HG02943 (cell line): ENCODE results near the gene LGMN.
"Not testable (repeated sequence)": the region's sequence is repeated elsewhere in the genome, so short reads cannot be mapped to it uniquely, and the experiment has no call there.

Experiments used
- ATAC-seq: cut with Tn5 transposase; IDR thresholded peaks from one replicate; pipeline ENCODE4 v1.9.1; 2021; ENCODE audit warnings: mild to moderate bottlenecking, low read depth, moderate library complexity; ENCODE audit not compliant: unreplicated experiment

The LGMN gene

DNA sequence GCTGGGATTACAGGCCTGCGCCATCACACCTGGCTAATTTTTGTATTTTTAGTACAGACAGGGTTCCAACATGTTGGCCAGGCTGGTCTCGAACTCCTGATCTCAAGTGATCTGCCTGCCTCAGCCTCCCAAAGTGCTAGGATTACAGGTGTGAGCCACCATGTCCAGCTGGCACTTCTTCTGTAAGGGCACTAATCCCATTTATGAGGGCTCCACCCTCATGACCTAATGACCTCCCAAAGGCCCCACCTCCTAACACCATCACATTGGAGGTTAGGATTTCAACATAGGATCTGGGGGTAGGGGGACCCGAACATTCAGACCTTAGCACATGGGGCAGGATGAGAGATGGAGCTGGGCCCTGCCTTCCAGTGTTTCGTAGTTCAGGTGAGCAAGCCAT lies 68.1 kb downstream of the LGMN start:
- ATAC-seq = not testable (repeated sequence)

DNA sequence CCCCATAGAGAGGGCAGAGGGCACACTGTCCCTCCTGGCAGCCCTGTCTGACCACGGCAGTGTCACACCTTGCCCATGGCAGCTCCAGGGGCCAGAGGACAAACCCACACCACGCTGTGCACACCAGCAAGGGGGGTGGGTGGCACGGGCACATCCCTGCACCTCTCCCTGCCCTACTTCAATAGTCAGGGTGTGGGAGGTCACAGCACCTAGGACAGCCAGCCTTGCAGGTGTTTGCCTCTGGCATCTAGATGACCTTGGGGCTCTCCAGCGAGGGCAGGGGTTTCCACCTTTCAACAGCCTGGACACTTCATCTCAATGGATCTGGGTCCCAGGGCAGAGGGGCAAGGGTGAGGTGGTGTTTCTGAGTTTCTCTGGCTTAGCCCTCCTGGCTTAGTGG lies 69.2 kb downstream of the LGMN start:
- ATAC-seq = no peak

DNA sequence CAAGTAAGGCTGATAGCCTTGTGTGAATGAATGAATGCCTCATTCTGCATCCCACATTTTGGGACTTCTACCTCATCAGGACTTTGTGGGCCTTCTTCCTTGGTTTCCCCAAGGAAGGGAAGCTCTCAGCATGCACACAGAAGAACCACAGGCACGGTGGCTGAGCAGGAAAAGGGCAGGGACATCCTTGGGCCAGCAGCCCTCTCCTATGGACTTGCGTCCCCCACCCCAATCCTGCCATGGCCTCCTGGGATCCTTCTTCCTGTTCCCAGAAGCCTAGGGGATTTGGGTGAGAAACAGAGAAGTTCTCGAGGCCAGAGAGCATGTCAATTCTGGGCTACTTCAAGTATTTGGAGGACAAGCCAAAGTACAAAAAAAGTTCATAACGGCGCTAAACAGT lies 69.7 kb downstream of the LGMN start:
- no peak for ATAC-seq

DNA sequence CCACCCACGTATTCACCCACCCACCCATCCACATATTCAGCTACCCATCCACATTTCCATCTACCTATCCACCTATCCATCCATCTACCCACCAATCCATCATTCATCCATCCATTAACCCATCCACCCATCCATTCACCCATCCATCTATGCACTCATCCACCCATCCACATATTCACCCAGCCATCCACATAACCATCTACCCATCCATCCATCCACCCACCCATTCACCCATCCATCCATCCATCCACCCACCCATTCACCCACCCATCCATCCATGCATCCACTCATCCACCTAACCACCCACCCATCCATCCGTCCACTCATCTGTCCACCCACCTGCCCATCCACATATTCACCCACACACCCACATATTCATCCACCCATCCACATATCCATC lies 70.5 kb downstream of the LGMN start:
- ATAC-seq = no peak

DNA sequence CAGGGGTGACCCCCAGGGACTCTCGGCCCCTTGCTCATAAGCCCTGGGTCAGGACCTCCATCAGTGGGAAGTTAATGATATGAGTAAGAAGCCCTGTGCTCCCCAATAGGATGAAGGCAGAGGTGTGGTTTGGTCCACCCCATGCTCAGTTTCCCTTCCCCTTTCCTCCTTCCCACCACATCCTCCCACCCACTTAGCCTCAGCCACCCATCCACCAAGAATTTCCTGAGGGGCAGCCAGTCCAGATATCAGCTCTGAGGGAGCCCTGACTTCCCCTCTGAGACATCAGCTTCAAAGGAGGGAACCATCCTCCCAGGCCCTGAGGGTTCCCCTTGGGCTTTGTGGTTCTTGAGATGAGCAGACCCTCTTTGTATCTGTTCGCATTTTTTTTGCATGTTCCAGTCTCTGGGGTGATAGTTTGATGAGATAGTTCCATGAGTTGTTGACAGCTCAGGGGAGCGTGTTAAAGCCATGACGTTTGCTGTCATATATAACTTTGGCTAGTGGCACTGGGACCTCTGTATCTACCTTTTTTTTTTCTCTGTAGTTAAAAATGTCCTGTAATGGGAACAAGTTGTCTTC lies 71.2 kb downstream of the LGMN start:
- peak; percentile 58 for ATAC-seq

DNA sequence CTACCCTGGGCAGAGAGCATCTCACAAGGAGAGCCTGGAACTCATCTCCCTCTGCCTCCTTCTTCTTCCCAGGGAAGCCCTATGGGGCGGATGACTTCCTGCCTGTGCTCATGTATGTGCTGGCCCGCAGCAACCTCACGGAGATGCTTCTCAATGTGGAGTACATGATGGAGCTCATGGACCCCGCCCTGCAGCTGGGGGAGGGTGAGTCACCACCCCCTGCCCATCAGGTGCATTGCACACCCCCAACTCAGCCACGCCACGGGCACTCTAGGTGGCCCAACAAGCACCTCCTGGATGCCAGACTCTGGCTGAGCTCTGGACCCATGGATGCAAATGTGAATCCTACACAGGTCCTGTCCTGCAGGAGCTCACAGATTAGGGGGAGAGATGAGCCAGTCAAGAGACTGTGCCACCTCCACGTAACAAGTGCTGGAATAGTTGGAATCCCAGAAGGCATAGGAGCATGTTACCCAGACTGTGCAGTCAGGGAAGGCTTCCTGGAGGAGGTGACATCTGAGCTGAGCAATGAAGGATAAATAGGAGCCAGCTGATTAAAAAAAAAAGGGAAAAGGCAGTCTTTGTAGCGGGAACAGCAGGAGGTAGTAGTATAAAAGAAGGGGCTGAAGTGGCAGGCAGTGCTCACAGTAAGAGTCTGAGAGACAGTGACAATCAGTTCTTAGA lies 71.9 kb downstream of the LGMN start:
- no peak for ATAC-seq

DNA sequence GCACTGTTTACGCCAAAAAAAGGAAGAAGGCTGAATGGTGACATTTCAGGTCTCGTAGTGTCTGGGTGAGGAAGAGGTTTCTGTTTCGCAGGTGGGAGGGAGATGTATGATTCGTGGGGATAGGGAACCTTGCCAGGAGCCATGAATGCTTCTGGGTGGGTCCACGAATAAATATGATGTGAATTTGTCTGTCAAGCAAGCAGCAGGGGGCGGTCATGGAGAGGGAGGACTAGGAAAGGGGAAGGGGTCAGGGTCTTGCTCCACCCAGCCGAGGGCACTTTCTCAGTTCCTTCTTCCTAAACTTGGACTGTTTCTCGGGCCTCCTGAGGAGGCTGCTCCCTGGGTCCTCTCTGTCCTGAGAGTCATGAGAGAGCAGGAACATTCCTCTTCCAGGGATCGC lies 72.5 kb downstream of the LGMN start:
- no peak for ATAC-seq

DNA sequence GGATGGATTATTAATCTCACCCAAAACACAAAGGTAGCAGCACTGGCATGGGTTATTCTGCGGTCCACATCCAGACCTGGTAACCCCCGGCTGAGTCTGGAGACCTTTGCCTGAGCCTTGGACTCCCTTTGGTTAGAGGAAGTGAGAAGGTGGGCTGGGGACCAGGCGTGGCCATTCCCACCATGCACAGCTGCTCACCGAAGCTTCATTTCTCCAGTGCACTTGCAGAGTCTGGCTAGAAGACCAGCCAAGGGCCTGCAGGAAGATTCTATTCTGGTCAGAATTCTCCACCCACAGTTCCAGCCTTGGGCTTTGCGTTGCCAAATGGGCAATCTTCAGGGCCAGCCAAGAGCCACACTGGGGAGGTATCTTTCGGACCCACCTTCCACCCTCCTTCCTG lies 73.0 kb downstream of the LGMN start:
- no peak for ATAC-seq

DNA sequence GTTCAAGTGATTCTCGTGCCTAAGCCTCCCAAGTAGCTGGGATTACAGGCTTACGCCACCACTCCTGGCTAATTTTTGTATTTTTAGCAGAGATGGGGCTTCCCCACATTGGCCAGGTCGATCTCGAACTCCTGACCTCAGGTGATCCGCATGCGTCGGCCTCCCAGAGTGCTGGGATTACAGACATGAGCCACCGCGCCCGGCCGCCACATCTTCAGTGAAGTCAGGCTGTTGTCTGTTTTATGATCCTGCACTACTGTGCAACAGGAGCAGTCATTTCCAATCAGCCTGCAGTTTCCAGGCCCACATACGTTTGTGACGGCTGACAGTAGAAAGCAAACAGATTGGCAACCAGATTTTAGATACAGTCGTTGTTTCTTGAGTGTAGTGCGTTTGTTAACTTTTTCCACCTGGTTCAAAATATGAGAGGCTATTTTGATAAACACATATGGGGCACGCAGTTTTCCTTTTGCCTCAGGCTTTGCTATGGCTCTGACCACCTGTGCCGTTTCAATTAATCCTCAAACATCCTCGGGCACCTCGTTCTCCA lies 74.8 kb downstream of the LGMN start:
- no peak for ATAC-seq

DNA sequence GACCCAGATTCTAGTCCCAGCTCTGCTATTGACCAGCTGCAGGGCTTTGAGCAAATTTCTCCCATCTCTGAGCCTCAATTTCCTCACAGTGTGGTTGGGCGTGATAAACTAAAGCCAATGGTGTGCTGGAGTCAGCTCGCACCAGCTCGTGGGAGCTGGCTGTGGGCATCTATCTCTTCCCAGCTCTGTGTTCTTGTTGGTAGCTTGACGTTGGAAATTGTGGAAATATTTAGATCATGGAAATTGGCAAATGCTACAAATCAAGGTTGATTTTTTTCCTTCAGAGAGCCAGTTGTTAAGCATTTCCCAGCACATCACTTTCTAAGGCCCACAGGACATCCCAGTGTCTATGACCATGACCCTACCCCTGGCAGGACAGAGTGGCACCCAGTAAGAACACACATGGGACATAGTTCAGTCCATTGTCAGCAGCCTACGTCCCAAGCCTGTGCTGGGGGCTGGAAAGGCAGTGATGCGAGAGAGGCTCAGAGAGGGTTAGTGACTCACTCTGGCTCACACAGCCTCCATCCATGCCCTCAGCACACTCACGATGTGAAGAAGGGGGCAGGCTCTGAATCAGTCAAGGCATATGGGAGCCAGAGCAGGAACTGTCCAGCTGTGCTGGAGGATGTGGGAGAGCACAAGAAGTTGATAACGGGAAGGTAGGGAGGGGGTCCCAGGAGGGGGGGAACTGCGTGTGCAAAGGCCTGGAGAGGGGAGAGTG lies 77.6 kb downstream of the LGMN start:
- no peak for ATAC-seq

DNA sequence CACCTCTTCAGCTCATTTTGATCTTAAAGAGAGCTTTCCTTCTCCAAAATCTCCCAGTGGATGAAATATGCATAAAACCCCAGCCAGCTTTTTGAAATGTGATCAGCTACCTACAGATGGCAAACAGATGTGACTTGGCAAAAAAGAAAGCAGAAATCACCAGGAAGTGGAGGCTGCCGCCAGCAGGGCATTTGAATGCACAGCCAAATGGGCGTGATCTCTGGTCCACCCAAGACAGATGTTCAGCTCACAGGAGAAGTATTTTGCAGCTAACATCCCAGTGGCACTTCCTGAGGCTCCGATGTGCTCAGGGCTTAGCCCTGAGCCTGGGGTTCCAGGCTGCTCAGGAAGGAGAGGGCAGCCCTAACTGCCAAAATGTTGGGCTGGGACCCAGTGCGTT lies 78.3 kb downstream of the LGMN start:
- no peak for ATAC-seq

DNA sequence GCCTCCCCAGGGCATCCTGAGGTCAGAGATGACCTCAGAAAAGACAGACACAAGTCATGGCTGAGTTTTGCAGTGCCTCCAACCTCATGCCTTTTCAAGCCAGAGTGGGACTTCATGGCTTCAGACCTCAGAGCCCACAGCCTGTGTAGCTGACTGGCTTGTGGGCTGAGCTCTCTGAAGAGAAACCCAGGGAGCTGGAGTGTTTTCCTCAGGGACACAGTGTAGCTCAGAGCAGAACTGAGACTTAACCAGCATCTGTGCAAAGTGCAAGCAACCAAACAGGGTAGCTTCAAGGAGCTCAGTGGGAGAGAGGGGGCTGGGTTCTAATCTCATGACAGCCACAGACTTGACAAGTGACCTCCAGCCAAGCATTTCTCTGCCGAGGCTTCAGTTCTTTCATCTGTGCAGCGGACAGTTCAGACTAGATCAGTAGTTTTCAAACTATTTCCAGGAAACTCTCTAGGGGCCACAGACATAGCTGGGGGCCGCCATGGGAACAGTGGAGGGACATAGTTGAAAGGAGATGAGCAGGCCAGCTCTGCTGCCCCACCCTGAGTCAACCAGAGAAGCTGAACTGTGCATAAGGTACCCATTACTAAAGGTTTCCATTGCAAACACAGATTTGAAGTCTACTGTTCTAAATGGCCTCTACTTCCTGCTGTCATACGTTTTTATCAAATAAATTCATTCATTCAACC lies 80.0 kb downstream of the LGMN start:
- no peak for ATAC-seq

DNA sequence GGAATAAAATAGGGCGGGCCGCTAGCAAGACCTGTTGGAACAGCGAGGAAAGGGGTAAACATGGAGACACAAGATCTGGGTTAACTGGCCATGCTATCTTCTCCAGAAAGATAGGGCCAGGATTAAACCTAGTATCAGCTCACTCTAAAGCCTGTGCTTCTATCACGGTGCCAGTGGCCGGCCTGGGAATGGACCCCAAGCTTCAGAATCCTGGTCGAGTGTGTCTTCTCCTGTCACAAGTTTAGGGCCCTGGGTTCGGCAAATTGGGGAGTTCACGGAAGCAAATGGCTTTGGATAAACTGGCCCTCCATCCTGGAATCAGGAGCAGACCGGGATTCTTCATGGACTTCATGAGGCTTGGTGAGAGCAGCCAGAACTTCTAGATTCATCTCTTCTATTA lies 82.2 kb downstream of the LGMN start:
- no peak for ATAC-seq

DNA sequence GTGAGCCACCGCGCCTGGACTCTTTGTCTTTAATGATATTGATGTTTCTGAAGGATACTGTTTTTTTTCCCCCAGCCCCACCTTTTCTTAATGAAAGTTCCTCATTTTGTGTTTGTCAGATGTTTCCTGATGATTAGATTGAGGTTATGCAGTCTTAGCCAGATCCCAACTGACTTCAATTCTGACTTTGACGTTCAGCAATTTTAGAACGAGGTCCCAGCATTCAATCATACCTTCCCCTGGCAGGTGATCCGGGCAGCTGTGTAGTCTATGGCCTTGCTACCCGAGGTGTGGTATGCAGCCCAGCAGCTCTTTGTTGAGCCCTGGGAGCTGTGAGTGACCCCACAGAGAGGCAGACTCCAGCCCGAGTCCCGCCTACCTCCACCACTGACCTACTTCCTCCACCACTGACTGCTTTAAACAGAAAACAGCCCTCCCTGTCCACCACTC lies 82.7 kb downstream of the LGMN start:
- no peak for ATAC-seq

DNA sequence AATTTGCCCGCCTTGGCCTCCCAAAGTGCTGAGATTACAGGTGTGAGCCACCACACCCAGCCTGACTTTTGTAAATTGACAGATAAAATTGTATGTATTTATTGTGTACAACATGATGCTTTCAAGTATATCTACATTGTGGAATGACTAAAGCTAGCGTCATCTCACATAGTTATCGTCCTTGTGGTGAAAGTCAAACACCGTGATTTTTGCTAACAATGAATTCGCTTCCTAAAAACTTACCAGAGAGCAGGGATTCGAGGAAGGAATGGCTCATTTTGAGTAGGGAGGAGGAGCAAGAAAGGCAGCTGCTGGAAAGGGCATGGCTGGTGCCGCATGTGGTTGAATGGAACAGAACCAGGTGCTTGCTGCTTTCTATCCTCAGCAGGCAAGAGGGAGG lies 85.4 kb downstream of the LGMN start:
- no peak for ATAC-seq

DNA sequence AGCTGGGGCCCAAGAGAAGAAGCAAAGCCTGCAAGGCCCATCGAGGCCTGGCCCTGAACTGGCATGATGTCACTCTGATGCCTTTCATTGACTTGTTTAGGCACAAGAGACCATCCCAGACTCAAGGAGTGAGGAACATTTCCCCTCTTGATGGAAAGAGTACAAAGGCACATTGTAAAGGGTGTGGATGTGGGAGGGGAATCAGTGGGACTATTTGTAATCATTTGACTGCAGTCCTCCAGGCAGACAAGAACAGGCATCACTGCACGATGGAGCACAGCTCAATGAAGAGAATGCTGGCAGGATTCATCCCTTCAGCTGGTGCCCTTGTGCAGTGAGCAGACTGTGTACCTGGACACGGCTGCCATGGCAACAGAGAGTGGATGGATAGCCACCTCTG lies 87.9 kb downstream of the LGMN start:
- no peak for ATAC-seq

DNA sequence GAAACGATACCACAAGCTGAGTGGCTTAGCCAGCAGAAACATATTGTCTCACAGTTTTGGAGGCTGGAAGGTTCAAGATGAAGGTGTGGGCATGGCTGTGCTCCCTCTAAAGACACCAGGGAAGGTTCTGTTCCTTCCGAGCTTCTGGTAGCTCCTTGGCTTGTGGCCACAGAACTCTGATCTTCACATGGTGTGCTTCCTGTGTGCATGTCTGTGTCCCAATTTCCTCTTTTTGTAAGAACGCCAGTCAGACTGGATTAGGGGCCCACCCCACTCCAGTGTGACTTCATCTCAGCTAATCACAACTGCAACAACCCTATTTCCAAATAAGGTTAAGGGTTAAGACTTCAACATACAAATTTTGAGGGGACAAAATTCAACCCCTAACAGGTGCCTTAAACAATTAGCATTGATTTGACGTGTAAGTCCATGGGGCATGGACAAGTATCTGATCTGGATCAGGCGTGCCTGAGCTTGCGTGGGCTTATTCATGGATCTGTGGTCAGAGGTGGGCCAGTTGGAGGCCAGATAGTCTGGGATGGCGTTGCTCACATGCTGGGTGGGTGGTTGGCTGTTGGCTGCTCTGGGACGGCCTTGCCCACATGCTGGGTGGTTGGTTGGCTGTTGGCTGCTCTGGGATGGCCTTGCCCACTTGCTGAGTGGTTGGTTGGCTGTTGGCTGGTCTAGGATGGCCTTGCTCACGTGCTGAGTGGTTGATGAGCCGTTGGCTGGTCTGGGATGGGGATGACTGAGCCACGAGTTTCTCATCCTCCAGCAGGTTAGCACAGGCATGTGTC lies 88.5 kb downstream of the LGMN start:
- no peak for ATAC-seq

DNA sequence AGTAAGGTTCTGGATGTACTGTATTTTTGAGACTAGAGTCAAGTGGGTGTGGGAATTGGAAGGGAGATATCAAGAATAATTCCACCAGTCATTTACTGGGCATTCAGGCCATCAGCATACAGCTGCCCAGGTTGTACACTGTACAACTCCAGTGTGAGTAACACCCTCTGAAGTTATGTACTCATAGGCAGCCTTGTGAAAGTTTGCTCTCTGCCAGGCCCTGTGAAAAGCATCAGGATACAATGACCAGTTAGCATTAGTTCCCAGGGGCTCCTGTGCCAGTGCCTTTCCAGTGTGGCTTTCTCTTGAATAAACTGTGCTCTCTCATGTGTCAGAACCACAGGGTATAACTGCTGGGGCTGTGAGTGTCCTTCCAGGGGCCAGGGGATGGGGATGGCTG lies 89.7 kb downstream of the LGMN start:
- ATAC-seq = no peak

DNA sequence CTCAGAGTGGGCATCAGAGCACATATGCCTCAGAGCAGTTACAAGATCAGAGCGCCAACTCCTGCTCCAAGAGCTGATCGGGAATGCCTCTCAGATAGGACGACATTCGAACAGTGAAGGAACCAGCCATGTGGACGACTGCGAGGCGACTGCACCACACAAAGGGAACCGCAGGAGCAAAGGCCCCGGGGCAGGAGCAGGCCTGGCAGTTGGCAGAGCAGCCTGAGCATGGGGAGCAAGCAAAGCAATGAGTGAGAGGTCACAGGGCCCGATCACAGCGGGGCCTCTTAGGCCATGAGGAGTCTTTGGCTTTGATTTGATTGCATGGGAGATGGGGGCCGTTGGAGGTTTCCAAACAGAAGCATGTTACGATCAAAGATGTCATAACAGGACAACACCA lies 90.3 kb downstream of the LGMN start:
- ATAC-seq = no peak

DNA sequence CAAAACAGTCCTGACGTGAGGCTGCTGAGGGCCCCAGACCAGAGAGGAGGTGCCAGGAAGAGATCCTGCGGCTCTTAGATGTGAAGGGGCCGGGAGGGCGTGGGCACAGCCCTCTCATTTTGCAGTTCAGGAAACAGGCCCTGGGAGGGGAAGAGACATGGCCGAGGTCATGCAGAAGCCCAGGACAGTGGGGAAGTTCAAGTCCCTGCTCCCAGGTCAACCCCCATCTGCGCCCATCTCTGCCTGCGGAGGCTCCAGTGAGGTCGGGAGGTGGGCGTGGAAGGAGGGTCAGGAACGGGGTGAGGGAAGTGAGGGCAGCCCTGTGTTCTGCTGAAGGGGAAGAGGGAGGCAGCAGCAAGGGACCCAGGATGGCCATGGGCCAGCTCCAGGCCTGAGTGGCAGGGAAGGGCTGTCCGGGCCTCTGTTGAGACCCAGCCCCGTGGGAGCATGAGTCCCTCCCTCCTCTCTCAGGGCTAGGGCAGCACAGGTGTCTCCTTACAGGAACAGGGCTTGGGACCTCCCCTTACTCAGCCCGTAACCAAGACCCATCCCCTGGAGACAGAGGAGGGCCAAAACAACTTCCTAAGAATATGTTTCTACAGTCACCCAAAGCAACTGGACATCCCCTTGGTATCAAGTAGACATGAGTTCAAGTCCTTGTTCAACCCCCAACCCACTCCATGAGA lies 90.8 kb downstream of the LGMN start:
- ATAC-seq = no peak
